Measurements from ENCODE around the gene AJUBA. TPM values are rescaled to one million over a fixed set of nuclear protein-coding genes. Genes with fewer than 3 reads are reported as not detected.

The AJUBA gene
- total and polyA plus RNA-seq, 2 of the 8 experiments (the other 6 are each of a cell fraction or from before 2014, with no cell fraction given) = 33.1 to 46.0 TPM

DNA sequence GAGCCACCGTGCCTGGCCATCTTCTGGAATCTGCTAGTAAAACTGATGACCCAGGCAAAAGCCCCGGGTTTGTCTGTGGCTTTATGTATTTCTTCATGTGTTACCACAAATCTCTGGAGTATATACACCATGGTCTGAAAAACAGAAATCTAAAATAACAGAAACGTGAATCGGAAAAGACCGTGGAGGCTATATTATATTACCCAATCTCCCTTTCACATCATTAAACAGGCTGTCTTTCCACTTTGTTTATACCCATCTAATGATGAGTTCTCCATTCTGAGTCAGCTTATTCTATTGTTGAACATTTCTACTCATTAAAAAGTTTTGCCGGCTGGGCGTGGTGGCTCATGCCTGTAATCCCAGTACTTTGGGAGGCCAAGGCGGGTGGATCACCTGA, 9.5 kb upstream of the AJUBA start (continued):
- TF ChIP-seq RBBP5 (IDR thresholded peaks at IDR 0.05; ENCODE audit: borderline replicate concordance, low read depth, low read length) (no peak), EZH2 (IDR thresholded peaks at IDR 0.05; ENCODE audit: low read depth, low read length, severe bottlenecking) (no peak), SUZ12 (IDR thresholded peaks at IDR 0.05; ENCODE audit: low read length) (no peak)
